ENCODE results near the gene KLRB1. TPM values are rescaled to one million over a fixed set of nuclear protein-coding genes. Genes with fewer than 3 reads are reported as not detected.
A peak's percentile ranks its signal among the peaks of the same experiment; 100 is the strongest.
"Not testable (repeated sequence)": the region's sequence is repeated elsewhere in the genome, so short reads cannot be mapped to it uniquely, and the experiment has no call there.

The KLRB1 gene
- polyA plus RNA-seq, 10 donors: 0.16 to 6.5 (median 0.76) TPM

- no peak for DNase-seq
Observed at GRCh38 chr12:9625019-9625418, 17.3 kb upstream of the KLRB1 start.

- no peak for DNase-seq
Observed at GRCh38 chr12:9619411-9620179, 11.9 kb upstream of the KLRB1 start.

- not testable (repeated sequence) for DNase-seq
Observed at GRCh38 chr12:9618906-9619305, 11.2 kb upstream of the KLRB1 start.

- DNase-seq: no peak
Observed at GRCh38 chr12:9617124-9617523, 9.4 kb upstream of the KLRB1 start.

GRCh38 chr12:9615420-9616136 is 7.9 kb upstream of the KLRB1 start:
- no peak for DNase-seq

GRCh38 chr12:9610606-9611005 is 2.9 kb upstream of the KLRB1 start:
- not testable (repeated sequence) for DNase-seq

- no peak for DNase-seq
Observed at GRCh38 chr12:9606736-9607372, 862 bp downstream of the KLRB1 start.

- no peak for DNase-seq
Observed at GRCh38 chr12:9606247-9606646, 1.5 kb downstream of the KLRB1 start.

- DNase-seq: no peak
Observed at GRCh38 chr12:9605483-9605882, 2.2 kb downstream of the KLRB1 start.

GRCh38 chr12:9604287-9604686 is 3.4 kb downstream of the KLRB1 start:
- DNase-seq: no peak

GRCh38 chr12:9600426-9600825 is 7.3 kb downstream of the KLRB1 start:
- DNase-seq: not testable (repeated sequence)

GRCh38 chr12:9598363-9598762 is 9.4 kb downstream of the KLRB1 start:
- no peak for DNase-seq

- no peak for DNase-seq
Observed at GRCh38 chr12:9597365-9597764, 10.4 kb downstream of the KLRB1 start.

- no peak for DNase-seq
Observed at GRCh38 chr12:9590441-9590840, 17.3 kb downstream of the KLRB1 start.

GRCh38 chr12:9588749-9589148 is 19.0 kb downstream of the KLRB1 start:
- DNase-seq: peak in 2 of 3 donors; percentile 2 to 7

GRCh38 chr12:9587987-9588600 is 19.6 kb downstream of the KLRB1 start:
- DNase-seq: peak in 1 of 3 donors; percentile 5

GRCh38 chr12:9577729-9578128 is 30.0 kb downstream of the KLRB1 start:
- DNase-seq: not testable (repeated sequence)

- not testable (repeated sequence) for DNase-seq
Observed at GRCh38 chr12:9567151-9567550, 40.6 kb downstream of the KLRB1 start.

GRCh38 chr12:9566113-9566512 is 41.6 kb downstream of the KLRB1 start:
- DNase-seq: not testable (repeated sequence)

GRCh38 chr12:9564418-9564817 is 43.3 kb downstream of the KLRB1 start:
- not testable (repeated sequence) for DNase-seq

GRCh38 chr12:9562841-9563453 is 44.8 kb downstream of the KLRB1 start:
- DNase-seq: not testable (repeated sequence)

- not testable (repeated sequence) for DNase-seq
Observed at GRCh38 chr12:9545489-9545888, 62.2 kb downstream of the KLRB1 start.

All from muscle of back (tissue), 11 donors.